Measurements from ENCODE around the gene MED9.

DNA sequence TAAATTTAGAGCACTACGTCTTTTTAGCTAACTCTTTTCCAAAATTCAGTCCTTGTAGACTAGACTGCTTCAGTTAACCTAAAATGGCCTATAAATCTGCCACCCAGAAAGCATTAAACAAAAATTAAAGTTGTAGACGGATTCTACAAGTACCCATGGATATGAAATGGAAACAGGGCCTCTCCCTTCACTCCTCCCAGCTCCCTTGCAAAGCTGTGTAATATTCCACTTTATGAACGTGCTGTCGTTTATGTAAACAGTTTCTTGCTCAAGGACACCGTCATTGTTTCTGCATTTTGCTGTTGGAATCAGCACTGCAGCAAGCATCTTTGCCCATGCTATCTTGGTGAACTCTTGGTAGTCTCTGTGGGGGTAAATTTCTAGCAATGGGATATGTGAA is 5.1 kb downstream of the MED9 start:
- TF ChIP-seq, protein P1, sequence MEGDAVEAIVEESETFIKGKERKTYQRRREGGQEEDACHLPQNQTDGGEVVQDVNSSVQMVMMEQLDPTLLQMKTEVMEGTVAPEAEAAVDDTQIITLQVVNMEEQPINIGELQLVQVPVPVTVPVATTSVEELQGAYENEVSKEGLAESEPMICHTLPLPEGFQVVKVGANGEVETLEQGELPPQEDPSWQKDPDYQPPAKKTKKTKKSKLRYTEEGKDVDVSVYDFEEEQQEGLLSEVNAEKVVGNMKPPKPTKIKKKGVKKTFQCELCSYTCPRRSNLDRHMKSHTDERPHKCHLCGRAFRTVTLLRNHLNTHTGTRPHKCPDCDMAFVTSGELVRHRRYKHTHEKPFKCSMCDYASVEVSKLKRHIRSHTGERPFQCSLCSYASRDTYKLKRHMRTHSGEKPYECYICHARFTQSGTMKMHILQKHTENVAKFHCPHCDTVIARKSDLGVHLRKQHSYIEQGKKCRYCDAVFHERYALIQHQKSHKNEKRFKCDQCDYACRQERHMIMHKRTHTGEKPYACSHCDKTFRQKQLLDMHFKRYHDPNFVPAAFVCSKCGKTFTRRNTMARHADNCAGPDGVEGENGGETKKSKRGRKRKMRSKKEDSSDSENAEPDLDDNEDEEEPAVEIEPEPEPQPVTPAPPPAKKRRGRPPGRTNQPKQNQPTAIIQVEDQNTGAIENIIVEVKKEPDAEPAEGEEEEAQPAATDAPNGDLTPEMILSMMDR (IDR thresholded peaks at IDR 0.05; ENCODE audit: low read length) = no peak
- TF ChIP-seq EZH2 (IDR thresholded peaks at IDR 0.05; ENCODE audit: borderline replicate concordance, low read length) = no peak
